Kidney (tissue), 14 donors: ENCODE data around the gene WDR47. TPM values are rescaled to one million over a fixed set of nuclear protein-coding genes. Genes with fewer than 3 reads are reported as not detected.

ENCODE experiments used
- DNase-seq, 5 donors: peaks; one replicate each; pipeline ENCODE4 v3.0.0-alpha.2; 2013 to 2020
- FAIRE-seq: peaks from 2 replicates; lab custom pipeline; 2012; peaks lifted over from hg19 to GRCh38; lab: Jason Lieb, UNC
- H3K27ac ChIP-seq, 2 donors: one replicate each; pipeline ENCODE4 v1.7.0; 2013; ENCODE audit warnings: low read depth in 2 of 2, low read length in 2 of 2, inconsistent platforms in 1 of 2
- H3K27me3 ChIP-seq: one replicate; pipeline ENCODE4 v1.7.1; 2013; ENCODE audit warnings: low read length, inconsistent platforms; ENCODE audit not compliant: control insufficient read depth, insufficient read depth
- H3K36me3 ChIP-seq, 3 donors: one replicate each; pipeline versions ENCODE4 v1.7.0 to v1.7.1; 2013; ENCODE audit warnings: low read length in 3 of 3, control low read depth in 1 of 3, inconsistent platforms in 1 of 3; ENCODE audit not compliant: insufficient read depth in 3 of 3, control insufficient read depth in 2 of 3
- H3K4me1 ChIP-seq, 3 donors: one replicate each; pipeline versions ENCODE4 v1.7.0 to v1.7.1; 2013; ENCODE audit warnings: low read length in 3 of 3, inconsistent platforms in 1 of 3, low read depth in 1 of 3; ENCODE audit not compliant: control insufficient read depth in 2 of 3, insufficient read depth in 2 of 3
- H3K4me3 ChIP-seq, 3 donors: one replicate each; pipeline versions ENCODE4 v1.7.0 to v1.8.1; 2013; ENCODE audit warnings: low read length in 3 of 3, control low read depth in 1 of 3, inconsistent platforms in 1 of 3
- H3K9ac ChIP-seq, 3 donors: one replicate each; pipeline versions ENCODE4 v1.7.0 to v1.7.1; 2013; ENCODE audit warnings: low read length in 3 of 3, control low read depth in 1 of 3, inconsistent platforms in 1 of 3
- H3K9me3 ChIP-seq, 3 donors: one replicate each; pipeline versions ENCODE4 v1.7.0 to v1.7.1; 2013; ENCODE audit warnings: low read length in 3 of 3, control low read depth in 1 of 3, inconsistent platforms in 1 of 3; ENCODE audit not compliant: control insufficient read depth in 2 of 3, insufficient read depth in 1 of 3
- CTCF ChIP-seq: IDR thresholded peaks from 3 replicates; pipeline ENCODE4 v1.5.1; 2012; ENCODE audit warnings: mild to moderate bottlenecking, moderate library complexity, borderline replicate concordance; ENCODE audit not compliant: insufficient read depth; ENCODE audit errors: extremely low read depth
- intact Hi-C: fragments of 100-400 bp; cut with DNase I; formaldehyde crosslinking; loops from one replicate; pipeline ENCODE4 v1.11.1; 2022
- polyA plus RNA-seq: library from polyadenylated mRNA; stranded (reverse); fragments of 350-450 nt; fragmentation: Illumina TruSeq; extraction: RNeasy Lipid Tissue Mini Kit (QIAGEN cat#74804); gene quantifications from one replicate; pipeline ENCODE4 v1.2.3, GENCODE V29; 2014; ENCODE audit warnings: low read depth, low replicate concordance; ENCODE audit not compliant: insufficient read depth
- total RNA-seq: library from RNA; stranded (reverse); fragmentation: NEBNext Ultra II Directional; extraction: Animal tissue kit (Norgen Biotek cat#: 25700); gene quantifications from one replicate; pipeline ENCODE4 v1.2.1, GENCODE V29; 2021
- donor health status: control.
- donor health status: control.
- donor health status: control.
- donor health status: control.
- donor health status: control.
- donor health status: DM: yes; HTN: yes; CAD: no.
- donor health status: Normal renal cell carcinoma (clear cell type).

Gene WDR47
- total and polyA plus RNA-seq, 2 donors from 2014 or later, result 5.1 to 15.8 TPM

- FAIRE-seq (no peak), DNase-seq (no peak)
- no peaks in the 10 kb centered on the region for H3K27me3 ChIP-seq
- intact Hi-C loops, result no loop called here
- H3K9ac ChIP-seq, result no peak overlapping the region
- peaks cover 0 to 16% (median 3%) of the 10 kb centered on the region in 3 donors for H3K36me3 ChIP-seq
- H3K27ac ChIP-seq, result no peak overlapping the region
- no peaks in the 10 kb centered on the region for H3K9me3 ChIP-seq
- no peak overlapping the region for H3K4me3 ChIP-seq
- no peak for TF ChIP-seq CTCF
- H3K4me1 ChIP-seq, result no peaks in the 10 kb centered on the region
These were observed 65.2 kb downstream of the WDR47 start for GRCh38 chr1:108976658-108977057.

GRCh38 chr1:108972951-108973350, 69.0 kb downstream of the WDR47 start:
- intact Hi-C loops, result no loop called here
- H3K36me3 ChIP-seq, result peaks cover 2 to 8% (median 7%) of the 10 kb centered on the region in 3 donors
- no peaks in the 10 kb centered on the region for H3K27me3 ChIP-seq
- no peaks in the 10 kb centered on the region for H3K4me1 ChIP-seq
- no peak overlapping the region for H3K4me3 ChIP-seq
- FAIRE-seq, result no peak
- no peaks in the 10 kb centered on the region for H3K9me3 ChIP-seq
- no peak overlapping the region for H3K27ac ChIP-seq
- no peak overlapping the region for H3K9ac ChIP-seq
- TF ChIP-seq CTCF, result no peak
- DNase-seq, result no peak

GRCh38 chr1:108969346-108969745, 72.6 kb downstream of the WDR47 start:
- FAIRE-seq (no peak), DNase-seq (no peak)
- intact Hi-C loops, result no loop called here
- H3K27ac ChIP-seq, result no peak overlapping the region
- no peaks in the 10 kb centered on the region for H3K4me1 ChIP-seq
- no peak overlapping the region for H3K9ac ChIP-seq
- no peaks in the 10 kb centered on the region for H3K9me3 ChIP-seq
- no peaks in the 10 kb centered on the region for H3K27me3 ChIP-seq
- H3K4me3 ChIP-seq, result no peak overlapping the region
- TF ChIP-seq CTCF, result no peak
- peaks cover under 1 to 5% (median 2%) of the 10 kb centered on the region in 3 donors for H3K36me3 ChIP-seq

- no peaks in the 10 kb centered on the region for H3K9me3 ChIP-seq
- FAIRE-seq (no peak), DNase-seq (peak; percentile 93 to 97 (median 94))
- intact Hi-C loops, result no loop called here
- peak within 1 kb of the TSS; percentile 68 to 94 (median 71) for H3K9ac ChIP-seq
- peak within 1 kb of the TSS; percentile 72 to 89 (median 76) for H3K4me3 ChIP-seq
- H3K36me3 ChIP-seq, result peaks cover 0 to under 1% (median 0%) of the 10 kb centered on the region in 3 donors
- H3K27ac ChIP-seq, result peak within 1 kb of the TSS; percentile 93 to 96
- peaks cover 0 to 3% (median 0%) of the 10 kb centered on the region in 3 donors for H3K4me1 ChIP-seq
- TF ChIP-seq CTCF, result no peak
- H3K27me3 ChIP-seq, result no peaks in the 10 kb centered on the region
These were observed 78.7 kb downstream of the WDR47 start, which contains the start of gene CLCC1 for GRCh38 chr1:108963052-108963686. TSS of gene CLCC1 (minus strand) at chr1:108963484. CDS start at chr1:108950437, 13,047 bp downstream.
